HG03064 (cell line): ENCODE data around the gene SPATS2L.

Experiments
- ATAC-seq: cut with Tn5 transposase; IDR thresholded peaks from one replicate; pipeline ENCODE4 v1.9.1; 2021; ENCODE audit warnings: low read depth; ENCODE audit not compliant: unreplicated experiment

The SPATS2L gene

GRCh38 chr2:200345975-200346374 lies 39.5 kb downstream of the SPATS2L start:
- no peak for ATAC-seq

GRCh38 chr2:200347301-200347700 lies 40.8 kb downstream of the SPATS2L start:
- no peak for ATAC-seq

GRCh38 chr2:200348897-200349563 lies 42.5 kb downstream of the SPATS2L start:
- no peak for ATAC-seq

GRCh38 chr2:200349868-200350267 lies 43.4 kb downstream of the SPATS2L start:
- no peak for ATAC-seq

- ATAC-seq, result no peak
These were observed 44.4 kb downstream of the SPATS2L start for GRCh38 chr2:200350850-200351285.

- no peak for ATAC-seq
These were observed 45.3 kb downstream of the SPATS2L start for GRCh38 chr2:200351815-200352214.

GRCh38 chr2:200352636-200353035 lies 46.1 kb downstream of the SPATS2L start:
- no peak for ATAC-seq

GRCh38 chr2:200353120-200353519 lies 46.6 kb downstream of the SPATS2L start:
- no peak for ATAC-seq

- ATAC-seq, result no peak
These were observed 47.4 kb downstream of the SPATS2L start for GRCh38 chr2:200353874-200354273.

GRCh38 chr2:200354833-200355751 lies 48.6 kb downstream of the SPATS2L start:
- no peak for ATAC-seq

- ATAC-seq, result no peak
These were observed 49.8 kb downstream of the SPATS2L start for GRCh38 chr2:200356321-200356720.

GRCh38 chr2:200356857-200357384 lies 50.4 kb downstream of the SPATS2L start:
- no peak for ATAC-seq

GRCh38 chr2:200357845-200358244 lies 51.4 kb downstream of the SPATS2L start:
- no peak for ATAC-seq

GRCh38 chr2:200359552-200359951 lies 53.1 kb downstream of the SPATS2L start:
- no peak for ATAC-seq

- no peak for ATAC-seq
These were observed 53.9 kb downstream of the SPATS2L start for GRCh38 chr2:200360364-200360763.

- no peak for ATAC-seq
These were observed 55.9 kb downstream of the SPATS2L start for GRCh38 chr2:200362202-200362917.

GRCh38 chr2:200363279-200363678 lies 56.8 kb downstream of the SPATS2L start:
- ATAC-seq, result no peak

GRCh38 chr2:200364142-200364541 lies 57.6 kb downstream of the SPATS2L start:
- no peak for ATAC-seq

GRCh38 chr2:200364620-200365019 lies 58.1 kb downstream of the SPATS2L start:
- no peak for ATAC-seq

GRCh38 chr2:200365209-200365608 lies 58.7 kb downstream of the SPATS2L start:
- ATAC-seq, result no peak

GRCh38 chr2:200367155-200367554 lies 60.7 kb downstream of the SPATS2L start:
- ATAC-seq, result no peak
